Dermis microvascular lymphatic vessel endothelial cell (primary cell): ENCODE results near the gene TFR2. TPM values are rescaled to one million over a fixed set of nuclear protein-coding genes. Genes with fewer than 3 reads are reported as not detected.
A peak's percentile ranks its signal among the peaks of the same experiment; 100 is the strongest.

ENCODE experiments used
- DNase-seq, 2 donors: peaks; one replicate each; pipeline versions ENCODE4 v3.0.0 to v3.0.0-alpha.2; 2010; ENCODE audit warnings: low read depth in 2 of 2
- total RNA-seq: library from RNA; depleted of rRNA; stranded (reverse); fragments of >200 nt; gene quantifications from 2 replicates; pipeline ENCODE4 v1.2.1, GENCODE V29; 2014

TFR2 gene
- total RNA-seq, 1 donor from 2014 or later, result 0.26 TPM

DNA sequence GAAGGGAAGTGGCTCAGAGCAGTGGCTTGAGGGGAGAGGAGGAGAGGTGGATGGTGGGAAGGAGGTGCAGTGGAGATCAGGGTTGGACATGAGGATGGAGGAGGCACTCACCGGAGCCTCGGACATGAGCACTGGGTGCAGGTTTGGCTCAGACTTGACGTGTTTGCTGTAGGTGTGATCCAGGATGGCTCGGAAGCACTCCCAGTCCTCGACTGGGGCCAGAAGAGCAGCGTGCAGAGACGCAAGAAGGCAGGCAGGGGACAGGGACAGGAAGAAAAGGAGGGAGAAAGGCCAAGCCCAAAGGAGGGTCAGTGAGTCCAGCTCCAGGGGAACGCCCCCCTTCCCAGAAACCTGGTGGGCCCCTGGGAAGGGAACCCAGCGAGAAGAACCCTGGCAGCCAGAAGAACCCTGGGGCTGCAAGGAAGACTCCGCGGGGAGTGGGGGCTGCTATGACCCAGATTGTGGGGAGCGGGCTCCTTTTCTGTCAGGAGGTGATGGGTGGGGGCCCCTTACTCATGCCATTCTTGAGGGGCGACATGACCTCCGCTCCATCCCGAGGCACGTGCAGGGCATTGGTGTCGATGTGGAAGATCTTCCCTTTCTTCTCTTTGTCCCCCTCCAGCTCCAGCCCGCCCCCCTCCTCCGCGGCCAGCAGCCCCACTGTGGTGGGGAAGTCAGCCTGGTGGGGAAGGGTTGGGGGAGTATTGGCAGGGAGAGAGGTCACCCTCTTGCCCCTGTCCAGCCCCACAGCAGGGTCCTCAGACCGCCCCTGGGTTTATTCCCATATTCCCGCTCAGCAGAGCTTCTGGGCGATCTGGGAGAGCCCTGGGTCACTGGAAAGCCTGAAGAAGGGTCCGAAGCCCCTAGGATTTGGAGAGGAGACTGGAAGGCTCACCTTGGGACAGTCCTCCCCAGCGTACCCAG is 13.8 kb upstream of the TFR2 start:
- DNase-seq, result no peak

DNA sequence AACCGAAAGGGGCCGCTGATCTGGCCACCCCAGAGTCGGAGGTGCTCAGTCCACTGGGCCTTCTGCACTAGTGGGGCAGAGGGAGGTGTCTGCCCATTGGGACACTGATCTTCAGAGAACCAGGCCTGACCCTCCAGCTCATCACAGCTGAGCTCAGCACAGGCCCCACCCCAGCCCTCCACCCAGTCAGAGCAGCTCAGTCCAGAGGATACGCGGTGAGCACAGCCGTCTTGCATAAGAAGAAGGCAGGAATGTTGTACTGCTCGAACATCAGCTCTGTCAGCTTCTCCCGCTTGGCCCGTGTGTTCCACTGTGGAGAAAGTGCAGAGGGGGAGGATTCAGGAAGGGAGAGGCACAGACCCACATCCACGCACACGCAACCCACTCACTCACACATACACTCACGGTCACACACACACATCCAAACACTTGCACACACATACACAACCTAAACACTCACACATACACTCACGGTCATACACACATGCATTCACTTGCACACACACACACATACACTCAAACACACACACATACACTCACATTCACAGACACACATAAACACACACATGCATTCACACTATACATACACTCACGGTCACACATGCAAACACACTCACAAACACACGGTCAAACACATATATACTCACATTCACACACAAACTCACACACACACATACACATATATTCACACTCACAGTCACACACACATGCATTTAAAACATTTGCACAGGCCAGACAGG is 8.6 kb upstream of the TFR2 start:
- no peak for DNase-seq

DNA sequence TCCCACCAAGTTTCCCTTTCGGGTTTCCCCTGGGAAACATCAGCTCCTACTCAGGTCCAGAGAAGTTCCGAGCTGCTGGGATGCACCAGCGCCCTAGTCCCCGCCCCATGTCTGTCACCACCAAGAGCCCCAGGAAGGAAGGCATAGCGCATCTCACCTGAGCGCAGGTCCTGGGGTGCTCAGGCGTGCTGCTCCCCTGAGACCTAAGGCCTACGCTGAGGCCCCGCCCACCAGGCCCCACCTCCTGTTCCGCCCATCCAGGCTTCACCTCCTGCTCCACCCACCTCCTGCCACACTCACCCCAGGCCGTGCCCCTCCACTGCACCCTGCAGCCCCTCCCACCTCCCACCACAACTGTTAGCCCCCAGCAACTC is 1.2 kb upstream of the TFR2 start:
- DNase-seq, result no peak

DNA sequence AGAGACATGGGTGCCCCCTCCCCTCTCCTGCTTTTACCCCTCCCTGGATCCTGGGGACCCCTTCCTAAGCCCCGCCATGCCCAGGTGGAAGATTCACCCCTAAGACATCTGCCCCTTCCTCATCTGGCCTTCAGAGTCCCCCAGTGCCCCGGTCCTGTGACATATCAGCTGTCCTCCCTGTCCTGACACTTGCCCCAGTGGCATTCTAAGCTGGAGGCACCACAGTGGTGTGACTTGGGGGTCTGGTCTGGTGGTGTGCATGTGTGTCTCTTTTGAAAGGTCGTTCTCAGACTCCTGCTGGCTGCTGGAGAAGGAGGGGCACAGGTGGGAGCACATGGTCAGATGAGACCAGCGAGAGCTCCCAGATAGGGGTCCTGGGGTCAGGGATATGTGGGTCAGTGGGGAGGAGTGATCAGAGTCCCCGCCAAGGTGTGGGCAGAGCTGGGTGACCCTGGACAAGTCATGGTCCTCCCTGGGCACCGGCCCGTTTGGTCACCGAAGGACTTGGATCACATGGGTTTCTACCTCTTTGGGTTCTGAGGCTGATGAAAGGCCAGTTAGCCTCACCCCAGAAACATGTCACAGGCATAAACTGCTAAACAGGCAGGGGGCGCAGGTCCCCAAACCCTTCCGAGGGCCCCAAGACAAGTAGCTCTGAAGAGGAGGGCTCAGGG is 645 bp upstream of the TFR2 start:
- no peak for DNase-seq

DNA sequence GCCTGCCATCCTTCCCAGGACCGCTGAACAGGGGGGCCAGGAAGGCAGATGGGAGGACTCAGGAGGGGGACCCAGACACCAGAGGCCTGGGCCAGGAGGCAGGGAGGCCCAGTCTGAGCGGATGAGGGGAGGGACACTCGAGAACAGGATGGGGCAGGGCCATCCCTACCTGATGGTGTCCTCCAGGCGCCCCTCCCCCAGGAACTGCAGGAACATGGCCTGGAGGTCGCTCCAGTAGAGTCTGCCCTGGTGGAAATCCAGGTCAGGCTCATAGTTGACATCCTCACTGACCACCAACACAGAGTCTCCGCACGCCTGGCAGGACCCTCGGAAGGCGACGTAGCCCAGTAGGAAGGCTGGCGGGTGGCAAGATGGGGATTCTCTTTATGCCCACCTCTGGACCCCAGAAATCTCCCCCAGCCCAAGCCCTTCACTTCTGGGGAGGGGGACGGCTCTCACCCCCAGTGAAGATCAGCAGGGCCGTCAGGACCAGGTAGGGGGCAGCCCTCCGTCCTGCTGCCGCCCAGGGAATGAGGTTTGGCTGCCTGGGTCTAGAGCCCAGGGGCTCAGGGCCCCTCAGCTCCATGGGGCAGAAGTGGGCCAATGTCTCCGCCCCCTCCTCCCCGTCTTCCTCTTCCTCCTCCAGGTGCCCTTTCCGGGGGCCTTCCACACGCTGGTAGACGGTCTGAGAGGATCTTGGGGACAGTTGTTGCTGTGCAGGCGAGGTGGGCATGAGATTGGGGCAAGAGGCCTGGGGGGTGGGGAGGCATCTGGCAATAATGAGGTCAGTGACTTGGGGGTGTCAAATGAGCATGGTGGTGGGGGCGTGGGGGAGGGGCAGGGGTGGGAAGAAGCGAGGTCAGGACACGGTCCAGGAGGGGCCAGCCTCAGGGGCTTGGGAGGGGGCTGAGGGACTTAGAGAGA is 573 bp downstream of the TFR2 start:
- DNase-seq, result no peak

DNA sequence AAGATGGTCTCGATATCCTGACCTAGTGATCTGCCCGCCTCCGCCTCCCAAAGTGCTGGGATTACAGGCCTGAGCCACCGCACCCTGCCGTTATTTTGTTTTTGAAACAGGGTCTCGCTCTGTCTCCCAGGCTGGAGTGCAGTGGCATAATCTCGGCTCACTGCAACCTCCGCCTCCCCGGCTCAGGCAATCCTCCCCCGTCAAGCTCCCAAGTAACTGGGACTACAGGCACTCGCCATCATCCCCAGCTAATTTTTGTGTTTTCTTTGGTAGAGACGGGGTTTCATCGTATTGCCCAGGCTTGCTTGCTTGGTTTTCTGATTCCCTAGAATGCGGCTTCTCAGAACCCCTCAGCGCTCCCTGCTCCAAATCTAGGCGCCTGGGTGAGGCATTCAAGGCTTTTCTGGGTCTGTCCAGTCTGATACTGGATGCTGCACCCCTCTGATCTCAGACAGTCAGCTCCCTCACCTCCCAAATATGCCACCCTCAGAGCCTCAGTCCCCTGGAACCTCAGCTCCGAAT is 1.3 kb downstream of the TFR2 start:
- no peak for DNase-seq

DNA sequence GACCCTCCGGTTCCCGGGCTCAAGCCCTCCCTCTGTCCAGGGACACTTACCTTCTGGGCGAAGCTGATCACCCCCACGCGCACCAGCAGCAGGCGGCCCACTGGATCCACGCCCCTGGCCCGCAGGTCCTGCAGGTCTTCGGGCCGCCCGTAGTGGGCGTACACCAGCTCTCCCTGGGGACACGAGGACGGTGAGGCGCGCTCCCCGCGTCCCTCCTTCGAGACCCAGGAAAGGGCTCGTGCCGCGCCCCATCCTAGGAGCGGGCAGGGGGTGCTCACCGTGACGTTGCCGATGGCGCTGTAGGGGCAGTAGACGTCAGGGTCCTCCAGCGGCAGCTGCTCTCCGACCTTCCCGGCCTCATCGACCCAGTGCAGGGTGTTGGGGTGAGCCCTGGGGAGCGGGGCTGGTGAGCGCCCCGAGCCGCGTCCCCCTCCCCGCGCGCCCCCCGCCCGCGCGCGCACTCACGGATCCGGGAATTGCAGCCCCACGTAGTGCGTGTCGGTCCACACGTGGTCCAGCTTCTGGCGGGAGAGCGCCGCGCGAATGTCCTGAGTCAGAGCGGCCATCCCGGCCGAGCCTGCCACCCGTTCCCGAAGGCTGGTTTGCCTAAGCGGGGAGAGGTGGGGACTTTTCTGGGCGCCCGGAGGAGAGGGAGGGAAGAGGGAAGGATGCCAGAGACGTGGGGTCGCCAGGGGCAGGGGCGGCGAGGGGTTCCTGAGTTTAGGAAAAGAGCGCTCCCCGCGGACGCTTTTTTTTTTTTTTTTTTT is 8.2 kb downstream of the TFR2 start:
- peak in 1 of 2 donors; percentile 21 for DNase-seq

DNA sequence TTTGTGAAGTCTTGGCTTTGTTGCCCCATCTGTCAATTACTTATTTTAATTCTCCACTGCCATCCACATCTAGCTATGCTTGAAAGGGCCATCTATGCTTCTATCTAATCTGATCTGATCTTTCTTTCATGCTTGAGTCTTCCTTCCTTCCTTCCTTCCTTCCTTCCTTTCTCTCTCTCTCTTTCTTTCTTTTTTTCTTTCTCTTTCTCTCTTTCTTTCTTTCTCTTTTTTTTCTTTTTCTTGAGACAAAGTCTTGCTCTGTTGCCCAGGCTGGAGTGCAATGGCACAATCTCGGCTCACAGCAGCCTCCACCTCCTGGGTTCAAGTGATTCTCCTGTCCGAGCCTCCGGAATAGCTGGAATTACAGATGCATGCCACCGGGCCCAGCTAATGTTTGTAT is 11.3 kb downstream of the TFR2 start:
- DNase-seq, result no peak

DNA sequence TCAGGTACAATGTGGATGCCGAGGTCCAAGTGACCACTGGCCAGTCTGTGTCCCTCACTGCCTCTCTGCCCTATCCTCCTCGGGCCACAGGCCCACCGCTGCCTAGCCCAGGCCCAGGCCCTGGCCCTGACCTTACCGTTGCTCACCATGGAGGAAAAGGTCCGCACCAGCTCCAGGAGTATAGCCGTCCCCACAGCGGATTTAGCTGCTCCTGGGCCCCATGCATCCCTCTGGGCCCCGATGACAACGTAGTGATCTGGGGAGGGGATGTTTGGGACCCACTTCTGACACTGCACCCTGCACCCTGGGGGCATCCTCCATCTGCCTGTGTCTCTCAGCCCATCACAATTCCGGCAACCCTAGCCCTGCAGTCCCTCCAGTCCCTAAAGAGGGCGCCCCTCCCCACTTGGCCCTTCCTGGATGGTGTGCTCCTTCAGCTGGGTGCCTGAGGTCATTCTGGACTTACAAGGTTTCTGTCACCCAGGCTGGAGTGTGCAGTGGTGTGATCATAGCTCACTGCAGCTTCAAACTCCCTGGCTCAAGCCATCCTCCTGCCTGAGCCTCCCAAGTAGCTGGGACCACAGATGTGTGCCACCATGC is 12.1 kb downstream of the TFR2 start:
- peak in 1 of 2 donors; percentile 24 for DNase-seq

DNA sequence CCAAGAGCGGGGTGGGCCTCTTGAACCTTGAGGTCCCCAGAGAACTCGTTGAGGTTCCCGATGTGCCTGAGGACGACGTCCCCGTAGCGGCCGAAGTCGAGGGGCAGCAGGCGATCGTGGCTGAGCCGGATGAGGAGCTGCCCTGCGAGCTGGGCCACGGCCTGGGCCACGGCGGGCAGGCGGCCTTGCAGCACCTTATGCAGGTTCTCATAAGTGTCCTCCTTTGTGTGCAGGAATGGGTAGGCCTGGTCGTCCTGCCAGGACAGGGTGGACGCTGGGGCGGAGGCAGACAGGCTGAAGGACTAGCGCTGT is 14.2 kb downstream of the TFR2 start:
- no peak for DNase-seq

DNA sequence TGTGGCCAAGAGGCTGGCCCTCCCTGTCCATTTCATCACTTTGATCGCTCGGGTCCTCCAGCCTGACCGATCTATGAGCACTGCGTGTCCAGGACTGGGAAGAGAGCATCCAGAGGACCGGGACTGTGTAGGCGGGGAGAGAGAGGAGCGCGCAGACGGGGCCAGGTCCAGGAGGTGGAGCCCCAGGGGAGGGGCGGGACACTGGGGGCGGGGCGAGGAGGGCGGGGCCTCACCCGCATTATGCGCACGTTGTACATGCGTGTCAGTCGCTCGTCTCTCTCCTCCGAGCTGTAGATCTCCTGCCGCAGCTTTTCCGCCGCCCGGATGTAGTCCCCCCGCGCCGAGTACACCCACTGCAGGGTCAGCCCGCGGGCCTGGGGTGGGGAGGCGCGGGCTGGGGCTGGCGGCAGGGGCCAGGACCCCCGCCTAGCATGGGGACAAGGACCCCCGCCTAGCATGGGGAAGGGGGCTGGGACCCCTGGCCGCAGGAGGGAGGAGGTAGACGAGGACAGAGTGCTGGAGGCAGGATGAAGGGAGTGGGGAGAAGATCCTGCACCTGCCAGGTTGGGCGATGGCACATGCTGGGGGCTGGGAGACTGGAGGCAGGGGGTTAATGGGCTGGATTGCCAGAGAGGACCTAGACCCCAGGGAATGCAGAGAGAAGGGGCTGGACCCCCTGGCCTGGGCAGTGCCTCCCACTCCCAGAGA is 14.7 kb downstream of the TFR2 start:
- peak; percentile 50 to 85 for DNase-seq

DNA sequence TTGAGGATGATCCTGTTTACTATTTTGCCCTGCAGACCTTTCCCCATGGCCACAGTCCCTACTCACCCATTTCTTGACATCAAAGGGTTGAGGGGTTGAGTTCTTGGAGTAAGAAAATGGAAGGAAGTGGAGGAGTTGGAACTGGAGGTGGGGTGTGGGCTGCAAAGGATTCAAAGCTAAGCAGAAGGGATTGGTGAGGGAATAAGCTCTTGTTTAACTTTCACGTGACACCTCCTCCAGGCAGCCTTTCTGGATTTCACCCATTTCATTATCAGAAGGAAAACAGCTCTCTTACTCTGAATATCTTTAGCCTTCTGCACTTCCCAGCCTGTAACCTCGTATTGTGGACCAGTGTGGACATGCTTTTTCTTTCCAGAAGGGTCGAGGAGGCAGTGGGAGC is 15.3 kb downstream of the TFR2 start:
- DNase-seq, result no peak

DNA sequence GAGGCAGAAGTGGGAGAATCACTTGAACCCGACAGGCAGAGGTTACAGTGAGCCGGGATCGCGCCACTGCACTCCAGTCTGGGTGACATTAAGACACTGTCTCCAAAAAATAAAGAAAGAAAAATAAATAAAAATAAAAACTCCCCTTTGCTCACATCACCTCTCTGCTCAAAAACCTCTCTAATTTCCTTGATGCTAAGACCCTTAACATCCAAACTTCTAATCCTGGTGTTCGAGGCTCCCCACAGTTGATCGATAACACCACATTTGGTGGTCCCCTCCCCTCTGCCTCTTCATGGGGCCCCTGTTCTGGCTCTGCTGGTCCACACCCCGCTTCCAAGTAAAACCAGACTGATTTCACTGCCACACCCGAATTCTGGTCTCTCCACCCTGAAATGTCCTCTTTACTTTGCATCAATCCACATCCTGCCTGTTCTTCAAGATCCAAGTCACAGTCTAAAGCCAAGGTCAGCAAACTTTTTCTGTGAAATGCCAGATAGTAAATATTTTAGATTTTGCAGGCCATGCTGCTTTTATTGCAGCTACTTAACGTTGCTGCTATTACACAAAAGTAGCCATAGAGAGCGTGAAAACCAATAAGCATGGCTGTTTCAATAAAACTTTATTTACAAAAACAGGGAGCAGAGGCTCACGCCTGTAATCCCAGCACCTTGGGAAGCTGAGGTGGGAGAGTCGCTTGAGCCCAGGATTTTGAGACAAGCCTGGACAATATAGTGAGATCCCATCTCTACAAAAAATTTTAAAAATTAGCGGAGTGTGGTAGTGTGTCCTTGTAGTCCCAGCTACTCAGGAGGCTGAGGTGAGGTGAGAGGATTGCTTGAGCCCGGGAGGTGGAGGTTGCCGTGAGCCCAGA is 17.2 kb downstream of the TFR2 start:
- no peak for DNase-seq

DNA sequence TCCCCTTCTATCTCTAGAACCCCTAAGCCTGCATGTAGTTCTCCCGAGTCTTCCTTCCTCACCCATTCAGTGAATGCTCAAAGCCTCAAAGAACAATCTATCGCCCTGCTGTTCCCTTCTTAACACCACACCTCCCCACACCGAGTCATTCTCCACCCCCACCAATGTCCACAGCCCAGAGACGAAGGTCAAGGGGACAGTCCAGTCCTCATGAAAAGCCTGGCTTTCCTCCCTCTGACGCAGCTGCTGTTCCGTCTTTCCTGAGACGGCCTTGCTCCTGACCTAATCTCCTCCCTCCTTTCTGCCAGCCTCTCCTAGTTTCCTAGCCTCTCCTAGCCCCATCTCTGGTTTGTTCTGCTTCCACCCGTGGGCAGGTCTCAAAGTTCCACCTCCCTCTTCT is 19.8 kb downstream of the TFR2 start:
- no peak for DNase-seq

DNA sequence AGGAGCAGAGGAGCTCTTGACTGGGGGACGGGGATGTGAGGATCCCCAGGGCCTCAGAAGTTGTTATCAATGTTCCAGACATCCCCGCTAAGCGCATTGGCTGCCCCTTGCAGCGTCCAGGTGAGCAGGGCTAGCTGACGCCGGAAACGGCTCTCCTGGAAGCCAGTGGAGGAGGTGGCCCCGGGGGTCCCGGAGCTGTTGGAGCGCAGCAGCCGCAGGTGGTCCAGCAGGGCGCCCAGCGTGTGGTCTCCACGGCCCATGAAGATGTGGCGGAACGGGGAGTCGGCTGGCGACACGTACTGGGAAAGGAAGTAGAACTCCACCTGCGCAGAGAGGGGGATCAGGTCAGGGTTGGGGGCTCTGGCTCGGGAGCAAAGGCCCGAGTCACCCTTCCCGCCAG is 20.5 kb downstream of the TFR2 start:
- no peak for DNase-seq

DNA sequence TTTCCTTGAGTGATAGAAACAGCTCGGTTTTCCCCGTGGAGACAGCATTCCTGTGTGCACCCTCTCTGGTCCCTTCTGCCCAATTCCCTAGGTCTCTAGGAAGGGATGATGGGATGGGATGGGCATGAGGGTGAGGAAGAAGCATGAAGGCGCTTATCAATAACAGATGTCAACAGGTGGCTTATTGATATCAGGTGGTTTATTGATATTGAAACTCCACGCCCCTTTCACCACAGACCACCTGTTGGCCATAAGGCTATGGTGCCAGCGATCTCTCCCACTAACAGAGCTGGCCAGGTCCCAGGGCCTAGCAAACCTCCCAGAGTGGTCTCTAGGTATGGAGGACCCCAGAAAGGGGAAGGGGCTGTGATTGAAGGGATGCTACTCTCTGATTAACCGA is 21.1 kb downstream of the TFR2 start:
- no peak for DNase-seq

DNA sequence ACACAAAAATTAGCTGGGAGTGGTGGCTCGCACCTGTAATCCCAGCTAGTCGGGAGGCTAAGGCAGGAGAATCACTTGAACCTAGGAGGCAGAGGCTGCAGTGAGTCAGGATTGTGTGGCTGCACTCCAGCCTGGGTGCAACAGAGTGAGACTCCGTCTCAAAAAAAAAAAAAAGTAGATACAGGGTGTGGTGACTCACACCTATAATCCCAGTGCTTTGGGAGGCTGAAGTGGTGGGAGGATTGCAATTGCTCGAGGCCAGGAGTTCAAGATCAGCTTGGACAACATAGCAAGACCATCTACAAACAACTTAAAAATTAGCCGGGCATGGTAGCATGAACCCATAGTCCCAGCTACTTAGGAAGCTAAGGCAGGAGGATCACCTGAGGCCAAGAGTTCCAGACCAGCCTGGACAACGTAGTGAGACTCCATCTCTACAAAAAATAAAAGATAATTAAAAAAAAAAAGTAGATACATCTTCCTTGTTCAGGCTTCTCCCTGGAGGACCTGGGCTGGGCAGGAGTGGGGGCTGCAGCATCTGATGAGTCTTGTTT is 27.0 kb downstream of the TFR2 start:
- no peak for DNase-seq
